HG02759 (cell line): ENCODE data around the gene GATA2.

Experiments
- ATAC-seq: cut with Tn5 transposase; IDR thresholded peaks from one replicate; pipeline ENCODE4 v1.9.1; 2021; ENCODE audit warnings: mild to moderate bottlenecking, moderate library complexity; ENCODE audit not compliant: unreplicated experiment

Gene GATA2

DNA sequence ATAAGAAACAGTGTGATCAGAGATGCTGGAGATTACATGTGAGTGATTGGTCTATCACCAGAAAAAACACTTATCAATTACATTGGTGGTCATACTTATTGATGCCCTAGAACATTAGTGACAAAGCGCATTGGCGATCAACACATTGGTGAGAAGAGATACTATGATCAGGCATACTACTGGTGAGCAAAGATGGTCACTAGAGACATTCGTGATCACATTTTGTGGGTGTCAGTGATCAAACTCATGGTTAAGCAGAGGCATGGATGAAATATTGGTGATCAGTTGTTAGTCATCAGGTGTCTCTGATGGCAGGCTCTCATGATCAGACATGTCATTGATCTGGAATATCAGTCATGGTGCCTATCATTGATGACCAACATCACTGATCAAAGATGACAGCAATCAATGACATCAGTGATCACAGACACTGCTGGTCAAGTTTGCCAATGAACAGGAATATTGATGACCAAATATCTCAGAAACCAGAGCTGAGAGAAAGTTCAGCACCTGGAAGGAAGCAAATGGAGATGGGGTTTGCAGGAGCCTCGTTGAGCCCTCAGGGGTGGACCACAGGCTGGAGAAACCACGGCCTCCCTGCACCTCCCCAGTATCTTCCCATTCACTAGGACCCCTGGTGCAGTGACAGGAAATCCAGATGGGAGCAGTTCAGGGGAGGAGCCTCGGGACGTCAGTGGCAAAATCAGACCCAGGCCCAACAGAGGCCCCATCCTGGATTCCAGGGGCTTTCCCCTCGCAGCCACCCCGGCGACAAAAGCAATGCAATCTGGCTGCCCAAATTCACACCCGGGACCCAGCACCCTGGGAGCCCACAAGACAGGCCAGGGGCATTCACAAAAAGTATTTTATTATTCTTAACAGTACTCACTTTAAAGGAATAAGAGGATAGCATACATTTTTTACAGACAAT, 14.2 kb downstream of the GATA2 start:
- no peak for ATAC-seq

DNA sequence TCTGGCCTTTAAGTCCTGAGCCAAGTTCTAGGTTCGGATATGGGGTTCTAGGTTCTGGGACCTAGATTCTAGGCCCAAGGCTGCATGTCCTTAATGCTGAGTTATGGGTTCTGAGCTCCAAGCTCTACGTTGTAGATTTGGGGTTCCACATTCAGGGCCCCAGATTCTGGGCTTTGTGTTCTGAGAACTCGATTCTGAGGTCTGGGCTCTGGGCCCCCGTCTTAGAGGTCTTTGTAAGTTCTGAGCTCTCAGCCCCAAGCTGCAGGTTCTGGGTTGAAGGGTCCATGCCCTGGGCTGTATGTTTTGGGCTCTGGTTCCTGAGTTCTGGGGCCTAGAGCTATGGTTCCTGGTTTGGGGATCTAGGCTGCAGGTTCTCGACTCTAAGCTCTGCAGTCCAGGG, 16.3 kb downstream of the GATA2 start:
- ATAC-seq = no peak

DNA sequence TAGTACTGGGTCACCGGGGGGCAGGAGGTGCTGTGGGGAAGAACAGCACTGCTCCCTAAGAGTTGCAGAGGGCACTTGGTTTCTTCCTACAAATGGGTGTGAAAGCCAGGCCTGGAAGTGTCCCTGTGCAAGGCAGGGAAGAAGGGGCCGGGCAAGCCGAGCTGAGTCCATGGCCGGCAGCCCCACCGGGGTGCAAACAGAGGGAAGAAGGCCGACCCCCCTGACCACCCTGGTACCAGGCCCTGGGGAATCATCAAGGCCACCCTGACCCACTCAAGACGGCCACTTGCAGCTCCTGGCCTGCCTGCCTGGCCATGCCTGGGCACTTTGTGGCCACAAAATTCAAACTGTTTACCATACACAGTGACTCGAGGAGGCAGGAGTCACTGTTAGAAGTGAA, 17.6 kb downstream of the GATA2 start:
- ATAC-seq = no peak

DNA sequence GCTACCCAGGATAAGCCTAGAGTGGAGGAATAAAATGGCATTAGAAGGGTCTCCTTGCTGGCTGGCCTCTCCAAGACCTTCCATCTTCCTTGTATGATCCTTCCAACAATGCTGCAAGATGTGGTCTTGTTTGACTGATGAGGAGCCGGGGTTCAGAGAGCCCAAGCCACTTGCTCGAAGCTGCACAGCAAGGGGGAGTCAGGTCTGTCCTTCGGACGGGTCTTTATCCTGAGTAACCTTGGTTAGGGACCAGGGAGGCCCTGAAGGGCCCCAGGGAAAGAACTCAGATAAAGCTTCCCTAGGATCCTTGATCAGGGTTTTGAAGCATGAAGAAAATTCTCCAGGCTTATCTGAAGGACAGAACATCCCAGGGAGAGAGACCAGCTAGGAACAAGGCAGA, 19.3 kb downstream of the GATA2 start:
- ATAC-seq = no peak

DNA sequence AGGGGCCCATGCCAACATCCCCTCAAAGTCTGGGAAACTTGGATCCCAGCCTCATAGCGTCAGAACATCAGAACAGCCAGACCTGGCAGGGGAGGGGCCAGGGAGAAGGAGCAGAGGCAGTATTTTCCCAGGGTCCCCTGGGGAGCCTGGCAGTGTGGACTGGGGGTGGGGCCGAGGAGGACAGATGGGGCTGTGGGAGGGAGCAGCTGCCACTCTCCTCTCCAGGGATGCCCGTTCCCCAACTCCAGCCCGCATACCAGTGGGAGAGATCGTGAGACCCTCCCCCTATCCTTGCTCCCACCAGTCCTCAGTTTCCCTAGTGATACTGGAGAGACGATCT, 19.9 kb downstream of the GATA2 start:
- ATAC-seq = no peak

DNA sequence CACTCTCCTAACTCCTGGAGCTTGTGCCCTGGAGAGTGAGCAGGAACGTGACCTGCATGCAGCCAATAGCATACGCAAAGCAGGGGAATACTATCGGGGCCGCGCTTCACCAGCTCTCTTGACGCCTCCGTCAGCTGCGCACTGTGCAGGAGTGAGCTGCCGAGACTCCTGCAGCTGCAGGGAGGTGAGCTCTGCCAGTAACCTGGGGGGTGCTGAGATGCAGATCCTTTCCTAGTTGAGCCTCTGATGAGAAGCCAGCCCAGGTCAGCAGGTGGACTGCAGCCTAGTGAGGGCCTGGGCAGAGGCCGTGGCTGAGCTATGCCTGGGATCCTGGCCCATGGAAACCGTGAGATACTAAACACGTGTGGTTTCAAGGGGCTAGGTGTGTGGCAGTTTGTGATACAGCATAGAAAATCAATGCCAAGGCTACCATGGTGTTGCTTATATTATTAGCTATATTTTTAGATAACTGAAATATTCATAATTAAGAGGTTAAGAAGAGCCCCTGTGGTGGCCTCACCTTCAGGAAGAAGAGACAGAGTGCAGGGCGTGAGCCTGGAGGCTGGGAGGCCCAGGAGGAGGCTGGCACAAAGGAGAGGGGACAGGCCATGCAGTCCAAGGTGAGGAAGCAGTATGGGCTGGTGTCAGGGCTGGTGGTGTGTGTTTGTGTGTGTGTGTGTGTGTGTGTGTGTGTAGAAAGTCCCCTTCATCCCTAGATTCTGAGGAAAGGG, 20.4 kb downstream of the GATA2 start:
- no peak for ATAC-seq

DNA sequence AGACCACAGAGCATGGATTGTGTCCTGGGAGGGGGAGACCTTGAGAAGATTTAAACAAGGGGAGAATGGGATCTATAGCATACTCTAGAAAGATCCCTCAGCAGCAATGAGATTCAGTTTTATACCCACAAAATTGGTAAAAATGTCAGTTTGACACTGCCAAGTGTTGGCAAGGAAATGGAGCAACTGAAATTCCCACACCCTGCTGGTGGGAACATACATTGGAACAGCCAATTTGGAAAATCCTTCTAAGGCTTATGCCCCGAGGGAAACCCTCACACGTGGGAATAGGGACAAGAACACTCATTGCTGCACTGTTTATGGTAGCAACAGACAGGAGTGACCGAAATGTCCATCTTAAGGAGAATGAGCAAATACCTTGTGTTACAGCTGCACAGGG, 21.3 kb downstream of the GATA2 start:
- no peak for ATAC-seq

DNA sequence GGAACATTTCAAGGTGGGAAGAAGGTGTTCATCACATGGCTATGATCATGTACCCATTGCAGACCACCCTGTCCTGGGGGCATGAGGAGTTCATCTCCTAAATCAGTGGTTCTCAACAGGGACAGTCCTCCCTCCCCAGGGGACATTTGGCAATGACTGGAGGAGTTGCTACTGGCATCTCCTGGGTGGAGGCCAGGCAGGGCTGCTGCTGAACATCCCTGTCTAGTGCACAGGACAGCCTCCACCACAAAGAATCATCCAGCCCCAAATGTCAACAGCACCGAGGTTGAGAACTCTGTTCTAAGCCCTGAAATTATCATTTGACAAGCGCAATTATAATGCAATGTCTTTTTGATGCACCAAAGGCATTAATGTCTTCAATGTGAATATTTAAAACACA, 21.9 kb downstream of the GATA2 start:
- no peak for ATAC-seq

DNA sequence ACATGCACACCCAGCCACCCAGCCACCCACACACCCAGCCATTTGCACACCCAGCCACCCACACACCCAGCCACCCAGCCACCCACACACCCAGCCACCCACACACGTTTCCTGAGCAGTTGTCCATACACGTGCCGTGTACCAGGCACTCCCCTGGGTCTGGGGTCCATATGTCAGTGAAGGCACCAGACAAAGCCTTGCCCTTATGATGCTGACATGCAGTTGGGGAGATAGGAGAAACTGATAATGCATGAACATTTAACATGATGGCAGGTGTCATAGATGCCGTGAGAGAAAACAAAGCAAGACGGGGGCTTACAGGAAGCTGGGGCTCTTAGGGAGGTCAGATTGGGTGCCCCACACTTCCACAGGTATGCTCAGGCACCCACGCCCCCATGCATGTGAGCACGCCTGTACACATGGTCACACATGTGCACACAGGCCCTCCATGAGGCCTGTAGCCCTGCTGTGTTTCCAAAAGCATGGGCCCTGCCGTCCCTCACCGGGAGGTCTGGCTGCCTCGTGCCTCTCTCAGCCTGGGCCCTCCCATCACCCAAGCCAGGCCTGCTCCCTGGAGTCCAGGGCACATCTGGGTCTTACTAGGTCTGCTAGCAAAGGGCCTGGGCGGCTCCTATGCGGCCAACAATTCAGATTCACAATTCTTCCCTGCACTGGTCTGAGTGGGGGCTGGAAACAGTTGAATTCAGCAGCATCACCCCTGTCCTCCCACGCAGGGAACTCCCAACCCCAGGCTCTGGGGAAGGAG, 22.7 kb downstream of the GATA2 start:
- ATAC-seq = no peak

DNA sequence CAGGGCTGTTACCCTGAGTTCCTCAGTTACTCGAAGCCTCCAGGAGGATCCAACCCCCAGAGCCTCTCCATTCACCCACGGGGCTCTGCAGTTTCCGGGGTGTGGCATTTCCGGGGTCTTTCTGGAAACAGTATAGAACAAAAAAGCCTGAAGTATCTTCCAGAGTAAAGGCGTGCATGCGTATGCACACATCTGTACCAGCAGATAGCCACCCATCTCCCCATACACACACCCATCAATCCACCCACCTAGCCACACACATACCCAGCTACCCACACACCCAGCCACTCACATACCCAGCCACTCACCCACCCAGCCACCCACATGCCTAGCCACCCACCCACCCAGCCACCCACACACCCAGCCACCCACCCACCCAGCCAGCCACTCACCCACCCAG, 23.4 kb downstream of the GATA2 start:
- no peak for ATAC-seq

DNA sequence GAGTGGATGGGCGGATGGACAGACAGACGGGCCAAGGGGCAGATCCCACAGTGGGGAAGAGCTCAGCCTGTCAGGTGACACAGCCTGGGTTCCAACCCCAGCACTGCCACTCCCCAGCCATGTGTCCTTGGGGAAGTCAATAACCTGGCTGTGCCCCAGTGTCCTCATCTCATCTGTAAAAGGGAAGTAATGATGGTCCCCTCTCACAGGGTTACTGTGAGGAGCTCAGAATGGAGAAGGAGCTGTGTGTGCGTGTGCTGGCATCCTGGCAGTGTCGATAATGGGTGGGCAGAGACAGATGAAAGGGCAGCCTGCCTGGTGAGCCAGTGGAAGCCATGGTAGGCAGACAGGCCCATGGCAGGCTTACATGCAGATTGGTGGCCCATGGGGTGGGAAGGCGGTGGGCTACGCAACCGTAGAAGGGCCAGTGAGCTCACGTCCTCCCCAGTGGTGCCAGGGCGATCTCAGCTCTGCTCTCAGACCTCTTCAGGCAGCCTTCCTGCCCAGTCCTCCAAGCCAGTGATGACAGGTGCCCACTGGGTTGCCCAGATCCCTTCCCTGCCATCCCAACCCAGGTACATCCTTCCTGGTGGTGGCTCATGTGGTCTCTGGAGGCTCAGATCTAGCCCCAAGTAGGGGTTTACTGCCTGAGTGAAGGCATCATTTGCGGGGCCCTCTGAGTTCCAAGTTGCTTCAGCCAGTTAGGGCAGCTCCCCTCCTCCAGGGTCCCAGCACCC, 24.0 kb downstream of the GATA2 start:
- ATAC-seq = no peak

DNA sequence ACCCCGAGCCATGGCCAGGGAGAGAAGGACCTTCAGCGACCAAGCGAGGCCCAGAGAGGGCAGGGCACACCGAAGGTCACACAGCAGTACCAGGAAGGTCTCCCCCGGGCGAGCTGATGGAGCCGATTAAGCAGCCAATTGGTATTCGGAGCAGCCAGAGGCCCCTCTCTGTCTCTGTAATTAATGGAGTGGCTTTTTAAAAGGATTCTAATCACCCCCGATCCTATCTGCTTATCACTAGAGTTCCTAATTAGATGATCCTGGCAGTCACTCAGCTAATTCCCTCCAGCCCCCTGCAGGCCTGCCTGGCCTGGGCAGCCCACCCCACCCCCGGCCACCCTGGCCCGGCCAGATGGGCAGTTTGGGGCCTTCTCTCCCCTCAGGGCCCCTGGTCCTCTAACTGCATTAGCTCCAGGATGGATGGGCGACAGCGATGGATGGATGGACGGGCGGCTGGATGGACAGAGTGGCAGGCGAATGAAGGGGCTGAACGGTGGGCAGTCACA, 24.7 kb downstream of the GATA2 start:
- ATAC-seq = no peak

DNA sequence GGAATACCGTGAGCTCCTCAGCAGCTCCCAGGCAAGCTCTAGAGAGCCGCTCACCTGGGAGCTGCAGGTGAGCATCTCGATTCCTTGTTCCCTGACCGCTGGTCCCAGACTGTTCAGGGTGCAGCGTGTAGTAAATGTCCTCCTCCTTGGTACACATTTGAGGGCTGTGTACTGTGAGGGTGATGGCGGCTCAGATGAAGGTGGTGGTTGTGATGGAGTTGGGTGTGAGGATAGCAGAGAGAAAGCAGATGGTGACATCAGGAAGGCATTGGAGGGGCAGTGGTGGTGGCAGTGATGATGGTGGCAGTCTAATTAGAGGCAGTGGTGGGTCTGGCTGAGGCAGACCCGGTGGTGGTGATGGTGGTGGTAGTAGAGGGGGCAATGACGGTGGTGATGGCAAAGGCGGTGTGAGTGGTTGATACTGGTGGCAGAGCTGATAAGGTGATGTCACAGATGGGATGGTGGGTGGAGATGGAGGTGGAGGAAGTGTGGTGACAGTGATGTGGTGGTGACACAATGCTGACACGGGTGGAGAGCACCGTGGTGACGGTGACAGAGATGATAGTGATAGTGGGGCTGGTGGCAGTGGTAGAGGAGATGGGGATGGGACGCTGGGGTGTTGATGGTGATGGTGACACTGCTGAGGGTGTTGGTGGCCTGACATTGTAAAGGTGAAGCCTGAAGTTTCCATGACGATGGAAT, 26.0 kb downstream of the GATA2 start, which contains the start of gene DNAJB8:
DNAJB8 (minus strand) TSS at position 51 of the 702 bp plus-strand sequence. CDS start 3,645 bp downstream, outside the sequence.
- no peak for ATAC-seq

DNA sequence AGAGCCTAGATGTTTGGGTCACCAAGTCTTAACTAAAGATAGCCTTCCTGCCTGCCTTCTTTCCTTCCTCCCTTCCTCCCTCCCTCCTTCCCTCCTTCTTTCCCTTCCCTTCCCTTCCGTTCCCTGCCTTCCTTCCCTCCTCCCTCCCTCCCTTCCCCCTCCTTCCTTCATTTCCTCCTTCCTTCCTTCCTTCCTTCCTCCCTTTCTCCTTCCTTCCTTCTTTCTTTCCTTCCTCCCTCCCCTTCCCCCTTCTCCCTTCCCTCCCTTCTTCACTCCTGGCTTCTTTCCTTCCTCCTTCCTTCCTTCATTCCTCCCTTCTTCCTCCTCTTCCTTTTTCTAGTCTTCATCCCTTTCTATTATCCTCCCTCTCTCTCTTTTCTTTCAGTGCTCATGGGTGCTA, 28.3 kb downstream of the GATA2 start:
- ATAC-seq = no peak

DNA sequence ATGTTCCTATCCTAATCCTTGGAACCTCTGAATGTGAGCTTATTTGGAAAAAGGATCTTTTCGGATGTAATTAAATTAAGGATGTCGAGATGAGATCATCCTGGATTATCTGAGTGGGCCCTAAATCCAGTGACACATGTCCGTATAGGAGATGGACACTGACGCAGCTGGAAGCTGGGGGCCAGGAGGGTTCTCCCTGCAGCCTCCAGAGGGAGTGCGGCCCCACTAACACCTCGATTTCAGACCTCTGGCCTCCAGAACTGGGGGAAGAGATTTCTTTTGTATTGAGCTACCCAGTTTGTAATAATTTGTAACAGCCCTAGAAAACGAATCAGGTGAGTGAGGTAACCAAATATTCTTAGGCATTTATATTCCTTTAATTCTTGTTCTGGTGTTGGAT, 28.8 kb downstream of the GATA2 start:
- ATAC-seq = no peak

DNA sequence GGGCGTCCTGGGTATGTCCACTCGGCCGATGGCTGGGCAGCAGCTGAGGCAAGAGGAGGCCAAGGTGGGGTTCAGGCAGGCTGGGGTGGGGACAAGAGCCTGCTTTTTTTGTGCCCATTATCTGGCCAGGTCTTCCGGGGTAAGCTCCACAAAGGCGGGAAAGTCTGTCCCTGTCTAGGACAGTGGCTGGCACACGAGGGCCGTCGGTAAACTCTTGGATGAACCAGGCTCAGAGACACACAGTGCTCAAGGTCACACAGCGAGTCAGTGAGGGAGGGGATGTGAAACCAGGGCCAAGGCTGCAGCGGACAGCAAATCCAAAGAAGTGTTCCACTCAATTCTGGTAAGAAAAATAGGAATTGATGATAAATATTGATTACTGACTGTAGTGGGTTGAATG, 29.2 kb downstream of the GATA2 start:
- no peak for ATAC-seq

DNA sequence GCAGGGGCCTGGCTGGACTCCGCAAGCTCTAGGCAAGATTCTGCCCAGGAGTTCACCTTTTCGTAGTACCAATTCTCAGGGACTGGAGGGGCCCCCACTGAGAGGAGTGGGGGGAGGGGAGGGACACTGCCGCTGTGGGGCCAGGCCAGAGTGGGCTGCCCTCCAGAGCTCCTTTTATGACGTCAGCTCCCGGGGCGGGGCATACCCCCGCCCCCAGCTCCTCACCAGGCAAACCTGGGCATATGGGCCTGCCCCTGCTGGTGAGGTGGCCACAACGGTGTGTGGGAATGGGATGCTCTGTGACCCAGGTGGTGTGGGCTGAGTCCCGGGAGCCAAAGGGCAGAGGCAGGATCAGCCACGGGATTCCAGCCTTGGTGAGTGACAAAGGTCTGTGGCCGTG, 29.6 kb downstream of the GATA2 start:
- ATAC-seq = no peak

DNA sequence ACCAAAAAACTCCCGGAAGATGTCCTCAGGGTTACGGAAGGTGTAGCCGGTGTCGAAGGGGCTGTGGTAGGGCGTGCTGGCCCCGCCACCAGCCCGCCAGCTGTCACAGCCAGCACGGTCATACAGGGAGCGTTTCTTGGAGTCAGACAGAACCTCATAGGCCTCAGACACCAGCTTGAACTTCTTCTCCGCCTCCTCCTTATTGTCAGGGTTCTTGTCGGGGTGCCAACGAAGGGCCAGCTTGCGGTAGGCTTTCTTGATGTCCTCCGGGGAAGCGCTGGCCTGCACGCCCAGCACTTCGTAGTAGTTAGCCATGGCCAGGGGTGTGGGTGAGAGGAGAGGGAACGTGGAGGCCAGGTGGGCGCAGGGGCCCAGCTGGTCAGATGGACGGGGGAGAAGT, 30.1 kb downstream of the GATA2 start:
- ATAC-seq = no peak

DNA sequence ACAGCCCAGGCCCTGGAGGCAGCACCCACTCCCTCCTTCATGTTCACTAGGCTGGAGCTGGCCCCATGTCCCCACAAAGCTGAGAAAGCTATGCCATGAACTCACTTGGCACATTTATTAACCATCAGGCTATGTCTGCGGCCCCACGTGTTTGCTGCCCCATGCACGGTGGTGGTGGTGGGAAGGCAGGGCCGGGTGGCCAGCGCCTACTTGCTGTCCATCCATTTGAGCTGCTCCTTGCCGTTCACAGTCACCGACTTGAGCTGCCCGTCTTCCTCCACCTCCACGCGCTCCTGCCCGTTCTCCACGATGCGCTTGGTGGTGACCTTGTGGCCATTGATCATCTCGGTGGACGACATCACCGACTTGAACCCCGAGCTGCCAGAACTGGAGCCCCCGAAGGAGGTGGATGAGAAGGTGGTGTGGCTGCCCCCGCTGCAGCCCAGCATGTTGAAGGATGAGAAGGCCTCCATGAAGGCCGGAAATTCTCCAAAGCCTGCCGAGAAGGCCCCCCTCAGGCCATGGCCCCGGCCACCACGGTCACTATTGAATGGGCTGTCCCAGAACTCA, 30.6 kb downstream of the GATA2 start:
- ATAC-seq = no peak

DNA sequence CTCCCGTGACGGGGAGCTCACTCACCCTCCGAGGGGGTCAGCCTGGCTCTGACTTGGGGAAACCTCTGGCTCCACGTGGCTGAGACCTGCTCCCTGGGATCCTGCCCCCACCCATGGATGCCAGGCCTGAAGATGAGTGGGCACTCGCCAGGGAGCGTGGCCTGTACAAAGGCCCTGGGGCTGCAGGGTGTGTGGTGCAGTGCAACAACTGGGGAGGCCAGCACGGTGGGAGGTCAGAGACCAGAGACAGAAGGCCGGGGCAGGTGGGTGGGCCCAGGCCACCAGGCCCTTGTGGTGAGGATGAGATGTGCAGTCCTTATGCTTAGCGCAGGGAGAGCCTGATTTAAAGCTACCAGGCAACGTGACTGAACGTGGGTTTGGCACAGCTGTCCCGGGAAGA, 31.3 kb downstream of the GATA2 start:
- ATAC-seq = no peak
